Measurements from ENCODE around the gene ESD.
"Not testable (repeated sequence)": the region's sequence is repeated elsewhere in the genome, so short reads cannot be mapped to it uniquely, and the experiment has no call there.

ESD gene

DNA sequence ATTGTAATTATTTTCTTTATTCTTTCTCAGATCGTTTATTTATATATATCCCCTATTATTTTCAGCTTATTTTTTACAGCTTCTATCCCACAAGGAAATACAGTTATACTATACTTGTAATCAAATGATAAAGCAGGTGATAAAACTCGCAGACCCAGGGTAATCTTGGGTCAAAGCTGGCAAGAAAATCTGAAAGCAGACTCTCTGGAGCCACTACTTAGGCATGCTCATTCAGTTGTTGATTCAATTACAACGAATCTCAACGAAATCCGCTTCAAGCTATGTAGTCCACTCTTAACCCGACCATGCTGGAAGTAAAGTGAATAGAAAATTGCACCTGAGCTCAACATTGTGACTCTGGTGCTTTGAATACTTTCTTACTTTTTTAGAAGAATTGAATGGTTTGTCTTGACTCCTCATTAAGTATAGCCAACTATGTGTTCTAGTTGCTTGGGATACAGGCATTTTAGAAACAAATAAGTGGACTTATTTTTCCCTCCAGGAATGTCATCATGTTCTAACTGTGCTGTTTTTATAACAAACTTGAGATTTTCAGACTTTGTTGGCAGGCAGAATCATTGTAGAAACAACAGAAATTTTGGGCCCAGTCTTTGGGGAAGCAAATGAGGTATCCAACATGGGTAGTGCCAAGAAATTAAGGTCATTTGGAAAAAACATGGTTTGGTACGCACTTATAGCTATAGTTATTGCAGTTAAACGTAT lies 21.4 kb downstream of the ESD start:
- no peak overlapping the region for H3K4me3 ChIP-seq (ENCODE audit: low read length)
- no peaks in the 10 kb centered on the region for H3K4me1 ChIP-seq (ENCODE audit: control insufficient read depth, low read length)
- no peaks in the 10 kb centered on the region for H3K9me3 ChIP-seq (ENCODE audit: control insufficient read depth, insufficient read depth, low read length)
- no peaks in the 10 kb centered on the region for H3K27me3 ChIP-seq (ENCODE audit: control insufficient read depth, low read length)
- H3F3A ChIP-seq (ENCODE audit: control insufficient read depth, insufficient read depth): 0 out of 2 replicates have a peak, but pooled peaks cover 2% of the 10 kb centered on the region
- no peaks in the 10 kb centered on the region for H3K79me2 ChIP-seq (ENCODE audit: control insufficient read depth, low read length)
- H3K36me3 ChIP-seq (ENCODE audit: control insufficient read depth, low read length): peaks cover 84% of the 10 kb centered on the region
- H4K20me1 ChIP-seq (ENCODE audit: control insufficient read depth, insufficient read depth, low read depth, low read length): no peaks in the 10 kb centered on the region
- TF ChIP-seq EZH2phosphoT487 (IDR thresholded peaks at IDR 0.05; ENCODE audit: borderline replicate concordance, low read length): no peak
- TF ChIP-seq, protein P1, sequence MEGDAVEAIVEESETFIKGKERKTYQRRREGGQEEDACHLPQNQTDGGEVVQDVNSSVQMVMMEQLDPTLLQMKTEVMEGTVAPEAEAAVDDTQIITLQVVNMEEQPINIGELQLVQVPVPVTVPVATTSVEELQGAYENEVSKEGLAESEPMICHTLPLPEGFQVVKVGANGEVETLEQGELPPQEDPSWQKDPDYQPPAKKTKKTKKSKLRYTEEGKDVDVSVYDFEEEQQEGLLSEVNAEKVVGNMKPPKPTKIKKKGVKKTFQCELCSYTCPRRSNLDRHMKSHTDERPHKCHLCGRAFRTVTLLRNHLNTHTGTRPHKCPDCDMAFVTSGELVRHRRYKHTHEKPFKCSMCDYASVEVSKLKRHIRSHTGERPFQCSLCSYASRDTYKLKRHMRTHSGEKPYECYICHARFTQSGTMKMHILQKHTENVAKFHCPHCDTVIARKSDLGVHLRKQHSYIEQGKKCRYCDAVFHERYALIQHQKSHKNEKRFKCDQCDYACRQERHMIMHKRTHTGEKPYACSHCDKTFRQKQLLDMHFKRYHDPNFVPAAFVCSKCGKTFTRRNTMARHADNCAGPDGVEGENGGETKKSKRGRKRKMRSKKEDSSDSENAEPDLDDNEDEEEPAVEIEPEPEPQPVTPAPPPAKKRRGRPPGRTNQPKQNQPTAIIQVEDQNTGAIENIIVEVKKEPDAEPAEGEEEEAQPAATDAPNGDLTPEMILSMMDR (IDR thresholded peaks at IDR 0.05; ENCODE audit: low read depth, low read length, poor library complexity, severe bottlenecking): no peak
- no peak overlapping the region for H3K27ac ChIP-seq (ENCODE audit: low read depth, low read length)
- no peaks in the 10 kb centered on the region for H3K9me2 ChIP-seq (replicated peaks; ENCODE audit: control insufficient read depth, low read length)
- H3K4me2 ChIP-seq (ENCODE audit: low read length): no peak overlapping the region

DNA sequence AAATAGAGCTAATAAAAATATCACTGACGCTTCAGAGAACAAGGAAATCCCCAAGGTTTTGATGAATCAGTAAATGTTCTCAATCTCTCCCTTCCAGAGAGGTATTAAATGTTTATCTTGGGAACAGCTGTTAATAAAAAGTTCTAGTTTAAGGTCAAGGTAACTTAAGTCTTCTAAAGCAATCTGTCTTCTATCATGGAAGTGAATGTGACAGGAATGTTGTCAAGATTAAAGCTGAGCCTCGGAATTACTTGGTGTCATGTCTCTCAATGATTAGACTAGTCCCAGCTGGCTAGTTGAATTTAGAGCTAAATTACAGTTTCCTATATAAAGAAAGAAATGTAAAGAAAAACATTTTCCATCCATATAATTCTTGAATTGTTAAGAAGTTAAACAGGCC lies 23.4 kb downstream of the ESD start:
- Histone ChIP-seq H3K9me2 (replicated peaks; ENCODE audit: control insufficient read depth, low read length) (no peaks in the 10 kb centered on the region), H3K4me3 (ENCODE audit: low read length) (no peak overlapping the region), H3K4me1 (ENCODE audit: control insufficient read depth, low read length) (no peaks in the 10 kb centered on the region), H3K79me2 (ENCODE audit: control insufficient read depth, low read length) (no peaks in the 10 kb centered on the region), H3K9me3 (ENCODE audit: control insufficient read depth, insufficient read depth, low read length) (no peaks in the 10 kb centered on the region), H3K36me3 (ENCODE audit: control insufficient read depth, low read length) (peaks cover 68% of the 10 kb centered on the region), H3K27me3 (ENCODE audit: control insufficient read depth, low read length) (no peaks in the 10 kb centered on the region), H3F3A (ENCODE audit: control insufficient read depth, insufficient read depth) (0 out of 2 replicates have a peak, but pooled peaks cover 2% of the 10 kb centered on the region), H4K20me1 (ENCODE audit: control insufficient read depth, insufficient read depth, low read depth, low read length) (no peaks in the 10 kb centered on the region), H3K27ac (ENCODE audit: low read depth, low read length) (no peak overlapping the region), H3K4me2 (ENCODE audit: low read length) (no peak overlapping the region)
- TF ChIP-seq, protein P1 (IDR thresholded peaks at IDR 0.05; ENCODE audit: low read depth, low read length, poor library complexity, severe bottlenecking): no peak
- TF ChIP-seq EZH2phosphoT487 (IDR thresholded peaks at IDR 0.05; ENCODE audit: borderline replicate concordance, low read length): no peak

DNA sequence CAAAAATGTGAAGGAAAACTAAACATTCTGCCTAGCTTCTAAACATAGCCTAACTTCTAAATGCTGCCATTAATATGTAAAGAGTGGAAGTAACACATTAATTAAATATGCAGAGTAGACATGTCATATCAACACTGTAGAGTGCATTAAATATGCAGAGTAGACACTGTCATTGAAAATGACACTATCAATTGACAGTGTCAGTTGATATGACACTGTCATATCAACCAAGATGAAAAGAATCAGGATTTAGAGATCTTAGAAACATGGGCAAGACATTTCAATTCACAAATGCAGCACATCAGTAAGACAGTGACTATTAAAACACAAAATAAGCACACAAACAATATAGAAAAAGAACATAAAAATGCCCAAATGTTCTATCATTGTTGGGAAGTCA lies 25.3 kb downstream of the ESD start:
- Histone ChIP-seq H3K27me3 (ENCODE audit: control insufficient read depth, low read length) (no peaks in the 10 kb centered on the region), H3K36me3 (ENCODE audit: control insufficient read depth, low read length) (peaks cover 51% of the 10 kb centered on the region), H3F3A (ENCODE audit: control insufficient read depth, insufficient read depth) (0 out of 2 replicates have a peak, but pooled peaks cover 2% of the 10 kb centered on the region), H3K9me2 (replicated peaks; ENCODE audit: control insufficient read depth, low read length) (no peaks in the 10 kb centered on the region), H3K79me2 (ENCODE audit: control insufficient read depth, low read length) (no peaks in the 10 kb centered on the region), H3K4me2 (ENCODE audit: low read length) (no peak overlapping the region), H3K9me3 (ENCODE audit: control insufficient read depth, insufficient read depth, low read length) (no peaks in the 10 kb centered on the region), H4K20me1 (ENCODE audit: control insufficient read depth, insufficient read depth, low read depth, low read length) (no peaks in the 10 kb centered on the region), H3K27ac (ENCODE audit: low read depth, low read length) (no peak overlapping the region), H3K4me3 (ENCODE audit: low read length) (no peak overlapping the region), H3K4me1 (ENCODE audit: control insufficient read depth, low read length) (no peaks in the 10 kb centered on the region)
- TF ChIP-seq, protein P1 (IDR thresholded peaks at IDR 0.05; ENCODE audit: low read depth, low read length, poor library complexity, severe bottlenecking): no peak
- TF ChIP-seq EZH2phosphoT487 (IDR thresholded peaks at IDR 0.05; ENCODE audit: borderline replicate concordance, low read length): no peak

DNA sequence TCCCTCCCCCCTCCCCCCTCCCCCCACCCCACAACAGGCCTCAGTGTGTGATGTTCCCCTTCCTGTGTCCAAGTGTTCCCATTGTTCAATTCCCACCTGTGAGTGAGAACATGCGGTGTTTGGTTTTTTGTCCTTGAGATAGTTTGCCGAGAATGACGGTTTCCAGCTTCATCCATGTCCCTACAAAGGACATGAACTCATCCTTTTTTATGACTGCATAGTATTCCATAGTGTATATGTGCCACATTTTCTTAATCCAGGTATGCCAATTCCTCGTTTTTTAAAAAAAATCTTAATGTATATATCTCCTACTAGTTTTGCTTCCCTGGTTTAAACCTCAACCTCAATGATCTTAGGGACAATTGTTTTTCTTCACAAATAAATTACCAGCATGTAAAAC lies 27.0 kb downstream of the ESD start:
- H3K4me3 ChIP-seq (ENCODE audit: low read length); H3K4me2 ChIP-seq (ENCODE audit: low read length); H3F3A ChIP-seq (ENCODE audit: control insufficient read depth, insufficient read depth); H3K79me2 ChIP-seq (ENCODE audit: control insufficient read depth, low read length); H3K27ac ChIP-seq (ENCODE audit: low read depth, low read length); H3K4me1 ChIP-seq (ENCODE audit: control insufficient read depth, low read length); H3K9me3 ChIP-seq (ENCODE audit: control insufficient read depth, insufficient read depth, low read length); H3K9me2 ChIP-seq (replicated peaks; ENCODE audit: control insufficient read depth, low read length); H4K20me1 ChIP-seq (ENCODE audit: control insufficient read depth, insufficient read depth, low read depth, low read length); H3K27me3 ChIP-seq (ENCODE audit: control insufficient read depth, low read length): not testable (repeated sequence)
- peaks cover 36% of the 10 kb centered on the region for H3K36me3 ChIP-seq (ENCODE audit: control insufficient read depth, low read length)
